ENCODE measurements around the gene ARMC7.

DNA sequence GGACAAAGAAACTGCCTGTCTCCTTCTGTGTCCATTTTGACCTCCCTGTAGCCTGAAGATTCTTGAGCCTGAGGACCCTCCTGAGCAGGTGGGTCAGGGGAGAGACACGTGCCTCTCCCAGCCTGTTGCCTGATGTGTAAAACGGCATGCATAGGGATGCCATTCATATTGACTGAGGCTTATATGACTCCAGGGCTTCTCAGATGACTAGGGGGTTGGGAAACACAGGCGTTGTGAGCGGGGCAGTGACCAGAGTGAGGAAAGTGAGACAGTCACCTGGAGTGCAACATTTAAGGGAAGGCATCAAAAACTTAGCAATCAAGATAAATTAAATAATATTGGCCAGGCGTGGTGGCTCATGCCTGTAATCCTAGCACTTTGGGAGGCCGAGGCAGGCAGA, 27.1 kb upstream of the ARMC7 start:
- TF ChIP-seq CTCF (IDR thresholded peaks at IDR 0.05; ENCODE audit: low read length) (no peak), EZH2 (optimal IDR thresholded peaks at IDR 0.05; ENCODE audit: low read depth, low read length) (no peak), EZH2phosphoT487 (IDR thresholded peaks at IDR 0.05; ENCODE audit: low read length) (no peak)
